Hepatocyte (in vitro differentiated cells): Measurements from ENCODE around the gene C2CD3.

Source experiments
- EZH2 ChIP-seq: fragments of 200-600 bp; sonication (generic); IDR thresholded peaks from 2 replicates; pipeline ENCODE4 v1.6.1; 2016; ENCODE audit warnings: antibody characterized with exemption, mild to moderate bottlenecking, borderline replicate concordance
- EZH2phosphoT487 ChIP-seq: fragments of 200-600 bp; sonication (generic); IDR thresholded peaks from one replicate; pipeline ENCODE4 v1.6.1; 2018; ENCODE audit warnings: antibody characterized with exemption, mild to moderate bottlenecking, low read depth, moderate library complexity; ENCODE audit not compliant: unreplicated experiment, severe bottlenecking
- TF ChIP-seq, protein P1 (sequence below): fragments of 200-600 bp; sonication (generic); IDR thresholded peaks from 2 replicates; pipeline ENCODE4 v1.5.1; 2016; ENCODE audit warnings: antibody characterized with exemption, mild to moderate bottlenecking; ENCODE audit not compliant: poor library complexity

DNA sequence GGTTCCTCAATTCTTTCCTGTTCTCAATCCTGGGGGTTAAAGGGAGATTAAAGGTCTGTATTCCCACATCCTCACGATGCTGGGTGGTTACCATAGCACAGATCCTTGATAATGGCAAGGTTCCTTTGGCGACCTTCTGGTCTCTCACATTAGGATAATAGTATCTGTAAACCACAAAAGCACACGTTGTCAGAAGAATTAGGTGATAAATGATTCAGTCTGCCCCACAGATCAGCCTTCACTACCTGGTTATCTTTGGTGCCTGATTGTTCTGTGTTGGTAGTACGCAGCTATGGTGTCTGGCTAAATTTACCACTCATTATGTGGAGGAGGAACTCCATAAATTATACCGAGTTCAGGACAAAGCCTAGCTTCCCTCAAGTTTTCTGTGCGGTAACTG, 78.4 kb downstream of the C2CD3 start:
- TF ChIP-seq, protein P1, sequence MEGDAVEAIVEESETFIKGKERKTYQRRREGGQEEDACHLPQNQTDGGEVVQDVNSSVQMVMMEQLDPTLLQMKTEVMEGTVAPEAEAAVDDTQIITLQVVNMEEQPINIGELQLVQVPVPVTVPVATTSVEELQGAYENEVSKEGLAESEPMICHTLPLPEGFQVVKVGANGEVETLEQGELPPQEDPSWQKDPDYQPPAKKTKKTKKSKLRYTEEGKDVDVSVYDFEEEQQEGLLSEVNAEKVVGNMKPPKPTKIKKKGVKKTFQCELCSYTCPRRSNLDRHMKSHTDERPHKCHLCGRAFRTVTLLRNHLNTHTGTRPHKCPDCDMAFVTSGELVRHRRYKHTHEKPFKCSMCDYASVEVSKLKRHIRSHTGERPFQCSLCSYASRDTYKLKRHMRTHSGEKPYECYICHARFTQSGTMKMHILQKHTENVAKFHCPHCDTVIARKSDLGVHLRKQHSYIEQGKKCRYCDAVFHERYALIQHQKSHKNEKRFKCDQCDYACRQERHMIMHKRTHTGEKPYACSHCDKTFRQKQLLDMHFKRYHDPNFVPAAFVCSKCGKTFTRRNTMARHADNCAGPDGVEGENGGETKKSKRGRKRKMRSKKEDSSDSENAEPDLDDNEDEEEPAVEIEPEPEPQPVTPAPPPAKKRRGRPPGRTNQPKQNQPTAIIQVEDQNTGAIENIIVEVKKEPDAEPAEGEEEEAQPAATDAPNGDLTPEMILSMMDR: no peak
- no peak for TF ChIP-seq EZH2
- no peak for TF ChIP-seq EZH2phosphoT487
